GM23338 (cell line): ENCODE results near the gene DOCK4. TPM values are rescaled to one million over a fixed set of nuclear protein-coding genes. Genes with fewer than 3 reads are reported as not detected.

Experiments used
- ATAC-seq: fragments of 200-7000 bp; cut with Tn5 transposase; 3 replicates; pipeline ENCODE4 v1.9.1; 2020
- DNase-seq: peaks from one replicate; pipeline ENCODE4 v3.0.0-alpha.2; 2015; ENCODE audit warnings: low spot score
- H2AFZ ChIP-seq: fragments of 200-600 bp; sonication (generic); 2 replicates; pipeline ENCODE4 v1.8.0; 2016; ENCODE audit warnings: antibody characterized with exemption, mild to moderate bottlenecking, moderate library complexity
- H3F3A ChIP-seq: fragments of 200-600 bp; sonication (generic); replicated peaks from 2 replicates; pipeline ENCODE4 v1.8.0; 2017; ENCODE audit warnings: antibody characterized with exemption, mixed run types, low read depth
- H3K27ac ChIP-seq: fragments of 200-600 bp; sonication (generic); 2 replicates; pipeline ENCODE4 v1.6.1; 2016; ENCODE audit warnings: low read depth
- H3K27me3 ChIP-seq: fragments of 200-600 bp; sonication (generic); 2 replicates; pipeline ENCODE4 v1.8.0; 2016; ENCODE audit warnings: mild to moderate bottlenecking, mixed run types, moderate library complexity; ENCODE audit not compliant: insufficient read depth
- H3K36me3 ChIP-seq: fragments of 200-600 bp; sonication (generic); 2 replicates; pipeline ENCODE4 v1.8.0; 2016; ENCODE audit warnings: mild to moderate bottlenecking; ENCODE audit not compliant: insufficient read depth
- H3K4me1 ChIP-seq: fragments of 200-600 bp; sonication (generic); 2 replicates; pipeline ENCODE4 v1.8.0; 2016; ENCODE audit warnings: mild to moderate bottlenecking, moderate library complexity; ENCODE audit not compliant: insufficient read depth
- H3K4me2 ChIP-seq: fragments of 200-600 bp; sonication (generic); 2 replicates; pipeline ENCODE4 v1.7.1; 2017; ENCODE audit warnings: mixed run types
- H3K4me3 ChIP-seq: fragments of 200-600 bp; sonication (generic); 2 replicates; pipeline ENCODE4 v1.6.1; 2016; ENCODE audit warnings: mixed run types
- H3K79me2 ChIP-seq: fragments of 200-600 bp; sonication (generic); replicated peaks from 2 replicates; pipeline ENCODE4 v1.8.0; 2017; ENCODE audit warnings: mild to moderate bottlenecking; ENCODE audit not compliant: insufficient read depth
- H3K9me2 ChIP-seq: fragments of 200-600 bp; sonication (generic); 2 replicates; pipeline ENCODE4 v1.8.0; 2017; ENCODE audit not compliant: insufficient read depth
- H4K20me1 ChIP-seq: fragments of 200-600 bp; sonication (generic); replicated peaks from 2 replicates; pipeline ENCODE4 v1.8.0; 2017; ENCODE audit warnings: mild to moderate bottlenecking; ENCODE audit not compliant: insufficient read depth
- H3K27ac Mint-ChIP-seq: 2 replicates; pipeline ENCODE4 v1.8.0; 2020; ENCODE audit warnings: inconsistent platforms, mild to moderate bottlenecking, moderate library complexity, mixed read lengths
- H3K27me3 Mint-ChIP-seq: 3 replicates; pipeline ENCODE4 v1.8.0; 2022; ENCODE audit warnings: low read depth, mild to moderate bottlenecking, moderate library complexity, mixed read lengths, inconsistent platforms; ENCODE audit not compliant: insufficient read depth, poor library complexity
- H3K36me3 Mint-ChIP-seq: 3 replicates; pipeline ENCODE4 v1.8.0; 2021; ENCODE audit warnings: low read depth, mild to moderate bottlenecking, inconsistent platforms, moderate library complexity, mixed read lengths
- H3K4me1 Mint-ChIP-seq: 3 replicates; pipeline ENCODE4 v1.8.0; 2020; ENCODE audit warnings: mild to moderate bottlenecking, inconsistent platforms, mixed read lengths
- H3K4me3 Mint-ChIP-seq: 3 replicates; pipeline ENCODE4 v1.8.0; 2021; ENCODE audit warnings: moderate library complexity, mild to moderate bottlenecking, inconsistent platforms, mixed read lengths
- H3K9me3 Mint-ChIP-seq: 3 replicates; pipeline ENCODE4 v1.8.0; 2020; ENCODE audit warnings: moderate library complexity, mild to moderate bottlenecking, inconsistent platforms, mixed read lengths
- CREB1 ChIP-seq: fragments of 250-450 bp; sonication (Bioruptor Pico); IDR thresholded peaks from 2 replicates; pipeline ENCODE4 v1.5.0; 2020; ENCODE audit warnings: low read depth, mild to moderate bottlenecking, moderate library complexity
- CTCF ChIP-seq, 2 experiments: fragments of 200-600 bp in 1 of 2; sonication (generic) in 1 of 2; conservative IDR thresholded peaks; 2 replicates each; pipeline versions ENCODE4 v1.5.1 to v1.6.1; 2016 to 2017; ENCODE audit warnings: antibody characterized with exemption in 2 of 2, low read depth in 2 of 2, mild to moderate bottlenecking in 2 of 2, moderate library complexity in 1 of 2
- ETS1 ChIP-seq: IDR thresholded peaks from 2 replicates; pipeline ENCODE4 v1.6.1; 2016; ENCODE audit warnings: antibody characterized with exemption
- EZH2 ChIP-seq: fragments of 200-600 bp; sonication (generic); IDR thresholded peaks from one replicate; pipeline ENCODE4 v1.8.0; 2017; ENCODE audit warnings: antibody characterized with exemption, mild to moderate bottlenecking, low read depth; ENCODE audit not compliant: unreplicated experiment
- EZH2phosphoT487 ChIP-seq: fragments of 200-600 bp; sonication (generic); IDR thresholded peaks from one replicate; pipeline ENCODE4 v1.8.1; 2018; ENCODE audit warnings: antibody characterized with exemption; ENCODE audit not compliant: unreplicated experiment
- JUNB ChIP-seq: IDR thresholded peaks from one replicate; pipeline ENCODE4 v1.6.1; 2016; ENCODE audit warnings: antibody characterized with exemption; ENCODE audit not compliant: unreplicated experiment
- NANOG ChIP-seq: IDR thresholded peaks from 2 replicates; pipeline ENCODE4 v1.6.1; 2016; ENCODE audit warnings: antibody characterized with exemption, borderline replicate concordance
- POLR2AphosphoS5 ChIP-seq: IDR thresholded peaks from 2 replicates; pipeline ENCODE4 v1.6.1; 2016; ENCODE audit warnings: antibody characterized with exemption, low read depth
- REST ChIP-seq: IDR thresholded peaks from one replicate; pipeline ENCODE4 v1.6.1; 2018; ENCODE audit warnings: antibody characterized with exemption; ENCODE audit not compliant: unreplicated experiment
- STAT1 ChIP-seq: IDR thresholded peaks from one replicate; pipeline ENCODE4 v1.6.1; 2016; ENCODE audit warnings: antibody characterized with exemption; ENCODE audit not compliant: unreplicated experiment
- ZNF114 ChIP-seq: fragments of 250-450 bp; sonication (Bioruptor Pico); IDR thresholded peaks from 2 replicates; pipeline ENCODE4 v1.5.0; 2020; ENCODE audit warnings: mild to moderate bottlenecking, moderate library complexity
- ZNF331 ChIP-seq: fragments of 250-450 bp; sonication (Bioruptor Pico); IDR thresholded peaks from 2 replicates; pipeline ENCODE4 v1.5.0; 2020; ENCODE audit warnings: low read depth, mild to moderate bottlenecking, moderate library complexity
- ZNF462 ChIP-seq: fragments of 250-450 bp; sonication (Bioruptor Pico); IDR thresholded peaks from 2 replicates; pipeline ENCODE4 v1.5.0; 2020; ENCODE audit warnings: mild to moderate bottlenecking, moderate library complexity
- polyA plus RNA-seq: library from polyadenylated mRNA; unstranded; fragments of >200 nt; fragmentation: Nextera tagmentation; extraction: Ambion mirVana; gene quantifications from 2 replicates; pipeline ENCODE4 v1.2.1, GENCODE V29; 2016
- total RNA-seq: library from RNA; depleted of rRNA; stranded (reverse); fragments of >200 nt; shearing (Covaris generic); gene quantifications from 2 replicates; pipeline ENCODE4 v1.2.3, GENCODE V29; 2014

The DOCK4 gene
- total and polyA plus RNA-seq, 2 experiments from 2014 or later = 6.3 to 33.8 TPM

- no peak overlapping the region for H3K4me2 ChIP-seq
- peaks cover 78% of the 10 kb centered on the region for H3K79me2 ChIP-seq
- H3K4me1 Mint-ChIP-seq = peaks cover 9% of the 10 kb centered on the region; the same call in 2 of the 3 replicates
- no peak overlapping the region for H3K27ac Mint-ChIP-seq
- peaks cover 8% of the 10 kb centered on the region; the same call in 1 of the 2 replicates for H3K4me1 ChIP-seq
- H3K36me3 Mint-ChIP-seq = peaks cover 4% of the 10 kb centered on the region; the same call in 1 of the 3 replicates
- ATAC-seq (no peak), DNase-seq (no peak)
- H3K9me2 ChIP-seq = 0 out of 2 replicates have a peak, but pooled peaks cover under 1% of the 10 kb centered on the region
- H3K27me3 Mint-ChIP-seq = peaks cover 4% of the 10 kb centered on the region
- H3K27me3 ChIP-seq = no peaks in the 10 kb centered on the region
- no peak overlapping the region for H3K4me3 ChIP-seq
- H3K9me3 Mint-ChIP-seq = no peaks in the 10 kb centered on the region
- no peaks in the 10 kb centered on the region for H3F3A ChIP-seq
- H4K20me1 ChIP-seq = peaks cover 5% of the 10 kb centered on the region; the same call in 1 of the 2 replicates
- H3K36me3 ChIP-seq = no peaks in the 10 kb centered on the region
- H3K4me3 Mint-ChIP-seq = no peak overlapping the region
- H3K27ac ChIP-seq = no peak overlapping the region
- TF ChIP-seq STAT1 (no peak), POLR2AphosphoS5 (no peak), ZNF462 (CRISPR knock-in tag) (no peak), ETS1 (no peak), EZH2 (no peak), REST (no peak), NANOG (no peak), ZNF114 (CRISPR knock-in tag) (no peak), ZNF331 (CRISPR knock-in tag) (no peak), CREB1 (CRISPR knock-in tag) (no peak), CTCF (conservative IDR thresholded peaks at IDR 0.05; ENCODE audit: low read depth in 2 of 2) (no peak), EZH2phosphoT487 (no peak), JUNB (no peak)
- H2AFZ ChIP-seq = no peak overlapping the region
These were observed 27.0 kb upstream of the DOCK4 start for GRCh38 chr7:112233048-112233697.
